GM12891 (cell line): ENCODE results near the gene TMEM139.

Source experiments
- POLR2A ChIP-seq: IDR thresholded peaks from 2 replicates; pipeline ENCODE4 v1.6.1; 2011; ENCODE audit warnings: low read depth, low read length, control low read depth
- POLR2AphosphoS5 ChIP-seq: IDR thresholded peaks from 2 replicates; pipeline ENCODE4 v1.6.1; 2011; ENCODE audit warnings: low read depth, low read length, control low read depth
- TAF1 ChIP-seq: IDR thresholded peaks from 2 replicates; pipeline ENCODE4 v1.6.1; 2011; ENCODE audit warnings: low read depth, low read length, control low read depth

DNA sequence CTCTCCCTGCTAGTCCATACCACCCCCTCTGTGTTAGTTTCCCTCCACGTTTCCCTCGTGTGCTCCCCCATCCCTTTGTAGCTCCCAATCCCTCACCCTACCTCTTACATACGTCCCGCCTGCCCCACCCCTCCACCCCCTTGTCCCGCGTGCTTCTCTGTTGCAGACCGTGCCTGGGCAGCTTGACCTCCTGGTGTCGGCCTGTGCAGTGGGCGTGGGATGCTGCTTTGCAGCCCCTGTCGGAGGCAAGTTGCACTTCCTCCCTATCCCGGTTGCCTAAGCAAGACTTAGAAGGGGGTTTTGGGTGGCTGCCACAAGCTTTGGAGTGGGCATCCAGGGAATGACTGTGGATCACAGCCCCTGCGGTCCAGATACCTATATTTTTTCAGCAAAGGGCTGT lies 38.9 kb downstream of the TMEM139 start:
- TF ChIP-seq POLR2AphosphoS5 (no peak), POLR2A (no peak), TAF1 (no peak)
